ENCODE measurements around the gene THEM5.

THEM5 gene

GRCh38 chr1:151801310-151801820 lies 52.1 kb downstream of the THEM5 start:
- no peak for TF ChIP-seq EZH2 (IDR thresholded peaks at IDR 0.05; ENCODE audit: borderline replicate concordance, low read depth, low read length, severe bottlenecking)
- H2AFZ ChIP-seq (ENCODE audit: low read depth, low read length), result no peak overlapping the region
- no peak overlapping the region for H3K9ac ChIP-seq (ENCODE audit: low read depth, low read length)
- no peaks in the 10 kb centered on the region for H3K4me1 ChIP-seq (ENCODE audit: insufficient read depth, low read length)
- H3K27ac ChIP-seq (ENCODE audit: low read length), result no peak overlapping the region
- no peaks in the 10 kb centered on the region for H3K79me2 ChIP-seq (ENCODE audit: insufficient read depth, low read length)
- no peaks in the 10 kb centered on the region for H4K20me1 ChIP-seq (ENCODE audit: insufficient read depth, low read length)
- H3K9me3 ChIP-seq (ENCODE audit: insufficient read depth, low read length, severe bottlenecking), result no peaks in the 10 kb centered on the region
- H3K4me2 ChIP-seq (ENCODE audit: insufficient read depth, low read length), result no peak overlapping the region
- H3K27me3 ChIP-seq (ENCODE audit: insufficient read depth, low read length, poor library complexity), result no peaks in the 10 kb centered on the region
- H3K36me3 ChIP-seq (ENCODE audit: insufficient read depth, low read length), result peaks cover 3% of the 10 kb centered on the region; the same call in 1 of the 2 replicates
- DNase-seq, result no peak
- H3K4me3 ChIP-seq (ENCODE audit: low read depth in 1 of 2, low read length in 2 of 2), result no peak overlapping the region
- ATAC-seq (ENCODE audit: insufficient read depth, low read depth), result no peak

GRCh38 chr1:151800830-151801229 lies 52.7 kb downstream of the THEM5 start:
- H3K27ac ChIP-seq (ENCODE audit: low read length), result no peak overlapping the region
- ATAC-seq (ENCODE audit: insufficient read depth, low read depth) (no peak), DNase-seq (no peak)
- no peaks in the 10 kb centered on the region for H3K79me2 ChIP-seq (ENCODE audit: insufficient read depth, low read length)
- no peaks in the 10 kb centered on the region for H3K4me1 ChIP-seq (ENCODE audit: insufficient read depth, low read length)
- TF ChIP-seq EZH2 (IDR thresholded peaks at IDR 0.05; ENCODE audit: borderline replicate concordance, low read depth, low read length, severe bottlenecking) (no peak), CTCF (IDR thresholded peaks at IDR 0.05; ENCODE audit: borderline replicate concordance, extremely low read depth, low read length, poor library complexity, severe bottlenecking) (no peak)
- no peak overlapping the region for H3K4me2 ChIP-seq (ENCODE audit: insufficient read depth, low read length)
- no peak overlapping the region for H3K4me3 ChIP-seq (ENCODE audit: low read depth in 1 of 2, low read length in 2 of 2)
- no peaks in the 10 kb centered on the region for H3K27me3 ChIP-seq (ENCODE audit: insufficient read depth, low read length, poor library complexity)
- H3K9ac ChIP-seq (ENCODE audit: low read depth, low read length), result no peak overlapping the region
- no peak overlapping the region for H2AFZ ChIP-seq (ENCODE audit: low read depth, low read length)
- H3K9me3 ChIP-seq (ENCODE audit: insufficient read depth, low read length, severe bottlenecking), result no peaks in the 10 kb centered on the region
- 0 out of 2 replicates have a peak, but pooled peaks cover 3% of the 10 kb centered on the region for H3K36me3 ChIP-seq (ENCODE audit: insufficient read depth, low read length)
- no peaks in the 10 kb centered on the region for H4K20me1 ChIP-seq (ENCODE audit: insufficient read depth, low read length)

- ATAC-seq (ENCODE audit: insufficient read depth, low read depth) (no peak), DNase-seq (no peak)
- Histone ChIP-seq H3K27ac (ENCODE audit: low read length) (no peak overlapping the region), H3K4me3 (ENCODE audit: low read depth in 1 of 2, low read length in 2 of 2) (no peak overlapping the region), H3K4me2 (ENCODE audit: insufficient read depth, low read length) (no peak overlapping the region), H4K20me1 (ENCODE audit: insufficient read depth, low read length) (no peaks in the 10 kb centered on the region), H3K4me1 (ENCODE audit: insufficient read depth, low read length) (no peaks in the 10 kb centered on the region), H3K27me3 (ENCODE audit: insufficient read depth, low read length, poor library complexity) (no peaks in the 10 kb centered on the region), H3K79me2 (ENCODE audit: insufficient read depth, low read length) (no peaks in the 10 kb centered on the region), H3K9me3 (ENCODE audit: insufficient read depth, low read length, severe bottlenecking) (no peaks in the 10 kb centered on the region), H2AFZ (ENCODE audit: low read depth, low read length) (no peak overlapping the region), H3K36me3 (ENCODE audit: insufficient read depth, low read length) (0 out of 2 replicates have a peak, but pooled peaks cover 3% of the 10 kb centered on the region), H3K9ac (ENCODE audit: low read depth, low read length) (no peak overlapping the region)
- no peak for TF ChIP-seq EZH2 (IDR thresholded peaks at IDR 0.05; ENCODE audit: borderline replicate concordance, low read depth, low read length, severe bottlenecking)
- TF ChIP-seq CTCF (IDR thresholded peaks at IDR 0.05; ENCODE audit: borderline replicate concordance, extremely low read depth, low read length, poor library complexity, severe bottlenecking), result no peak
Measured at GRCh38 chr1:151799179-151800022, 54.1 kb downstream of the THEM5 start.

GRCh38 chr1:151798571-151798970 lies 54.9 kb downstream of the THEM5 start:
- no peak overlapping the region for H3K27ac ChIP-seq (ENCODE audit: low read length)
- no peaks in the 10 kb centered on the region for H3K79me2 ChIP-seq (ENCODE audit: insufficient read depth, low read length)
- H4K20me1 ChIP-seq (ENCODE audit: insufficient read depth, low read length), result no peaks in the 10 kb centered on the region
- H3K9me3 ChIP-seq (ENCODE audit: insufficient read depth, low read length, severe bottlenecking), result no peaks in the 10 kb centered on the region
- H3K36me3 ChIP-seq (ENCODE audit: insufficient read depth, low read length), result peaks cover 6% of the 10 kb centered on the region; the same call in 1 of the 2 replicates
- no peak for TF ChIP-seq CTCF (IDR thresholded peaks at IDR 0.05; ENCODE audit: borderline replicate concordance, extremely low read depth, low read length, poor library complexity, severe bottlenecking)
- no peak for TF ChIP-seq EZH2 (IDR thresholded peaks at IDR 0.05; ENCODE audit: borderline replicate concordance, low read depth, low read length, severe bottlenecking)
- no peaks in the 10 kb centered on the region for H3K4me1 ChIP-seq (ENCODE audit: insufficient read depth, low read length)
- ATAC-seq (ENCODE audit: insufficient read depth, low read depth), result no peak
- H3K9ac ChIP-seq (ENCODE audit: low read depth, low read length), result no peak overlapping the region
- no peak overlapping the region for H2AFZ ChIP-seq (ENCODE audit: low read depth, low read length)
- no peak overlapping the region for H3K4me2 ChIP-seq (ENCODE audit: insufficient read depth, low read length)
- H3K27me3 ChIP-seq (ENCODE audit: insufficient read depth, low read length, poor library complexity), result no peaks in the 10 kb centered on the region
- no peak for DNase-seq
- no peak overlapping the region for H3K4me3 ChIP-seq (ENCODE audit: low read depth in 1 of 2, low read length in 2 of 2)
